ENCODE results near the gene EYA2. TPM values are rescaled to one million over a fixed set of nuclear protein-coding genes. Genes with fewer than 3 reads are reported as not detected.

Gene EYA2
- total and polyA plus RNA-seq, 2 of the 4 experiments (the other 2 are of a cell fraction), result 2.3 to 5.4 TPM

- H2BK20ac ChIP-seq (ENCODE audit: low read depth, low read length), result no peak overlapping the region
- BruUV-seq (replicated peaks), result no TSS peak
- H3K4me3 ChIP-seq (ENCODE audit: insufficient read depth, low read depth, low read length), result no peak overlapping the region
- H2AK9ac ChIP-seq (replicated peaks; ENCODE audit: low read depth, low read length, poor library complexity), result no peak overlapping the region
- POLR2A ChIA-PET (ENCODE audit: unreplicated experiment), result no interaction called here
- H2BK120ac ChIP-seq (ENCODE audit: low read depth, low read length), result no peak overlapping the region
- no peak overlapping the region for H4K8ac ChIP-seq (ENCODE audit: low read depth in 2 of 2, low read length in 2 of 2)
- H3K27ac ChIP-seq (ENCODE audit: insufficient read depth, low read length), result no peak overlapping the region
- ATAC-seq (ENCODE audit: low read depth) (no peak), DNase-seq (no peak)
- no peak overlapping the region for H3K4ac ChIP-seq (ENCODE audit: low read depth, low read length)
- no peak overlapping the region for H2BK5ac ChIP-seq (ENCODE audit: low read depth, low read length, poor library complexity, severe bottlenecking)
- no peak overlapping the region for H3K9ac ChIP-seq (ENCODE audit: low read depth, low read length)
- H3K4me2 ChIP-seq (ENCODE audit: low read depth, low read length), result no peak overlapping the region
- H3K56ac ChIP-seq (ENCODE audit: extremely low read depth, insufficient read depth, low read length), result no peak overlapping the region
- no peaks in the 10 kb centered on the region for H3K9me1 ChIP-seq (ENCODE audit: insufficient read depth, low read length)
- no peaks in the 10 kb centered on the region for H3K36me3 ChIP-seq (ENCODE audit: control insufficient read depth, insufficient read depth, low read length)
- H2AFZ ChIP-seq (replicated peaks; ENCODE audit: low read length, poor library complexity), result no peak overlapping the region
- H4K91ac ChIP-seq (ENCODE audit: insufficient read depth, low read depth, low read length), result no peak overlapping the region
- 0 out of 2 replicates have a peak, but pooled peaks cover 2% of the 10 kb centered on the region for H3K4me1 ChIP-seq (ENCODE audit: control insufficient read depth, insufficient read depth, low read length)
- TF ChIP-seq NFE2L2 (IDR thresholded peaks at IDR 0.05; ENCODE audit: low read depth, low read length) (no peak), RCOR1 (IDR thresholded peaks at IDR 0.05; ENCODE audit: insufficient replicate concordance, low read length) (no peak), RAD21 (IDR thresholded peaks at IDR 0.05; ENCODE audit: low read length) (no peak), RFX5 (IDR thresholded peaks at IDR 0.05; ENCODE audit: low read depth, low read length) (no peak), USF2 (IDR thresholded peaks at IDR 0.05; ENCODE audit: low read depth, low read length) (no peak), CEBPB (IDR thresholded peaks at IDR 0.05; ENCODE audit: low read depth, low read length) (no peak), MXI1 (IDR thresholded peaks at IDR 0.05; ENCODE audit: borderline replicate concordance, low read depth, low read length) (no peak), CTCF (conservative IDR thresholded peaks at IDR 0.05; ENCODE audit: low read depth, low read length) (no peak), MAFK (IDR thresholded peaks at IDR 0.05; ENCODE audit: low read depth, low read length) (no peak), MAZ (IDR thresholded peaks at IDR 0.05; ENCODE audit: borderline replicate concordance, low read depth, low read length) (no peak), CHD1 (IDR thresholded peaks at IDR 0.05; ENCODE audit: low read depth, low read length) (no peak), FOS (IDR thresholded peaks at IDR 0.05; ENCODE audit: low read depth, low read length) (no peak), SMC3 (IDR thresholded peaks at IDR 0.05; ENCODE audit: low read depth, low read length) (no peak)
- TF ChIP-seq, protein P1, sequence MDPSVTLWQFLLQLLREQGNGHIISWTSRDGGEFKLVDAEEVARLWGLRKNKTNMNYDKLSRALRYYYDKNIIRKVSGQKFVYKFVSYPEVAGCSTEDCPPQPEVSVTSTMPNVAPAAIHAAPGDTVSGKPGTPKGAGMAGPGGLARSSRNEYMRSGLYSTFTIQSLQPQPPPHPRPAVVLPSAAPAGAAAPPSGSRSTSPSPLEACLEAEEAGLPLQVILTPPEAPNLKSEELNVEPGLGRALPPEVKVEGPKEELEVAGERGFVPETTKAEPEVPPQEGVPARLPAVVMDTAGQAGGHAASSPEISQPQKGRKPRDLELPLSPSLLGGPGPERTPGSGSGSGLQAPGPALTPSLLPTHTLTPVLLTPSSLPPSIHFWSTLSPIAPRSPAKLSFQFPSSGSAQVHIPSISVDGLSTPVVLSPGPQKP (IDR thresholded peaks at IDR 0.05; ENCODE audit: borderline replicate concordance, low read depth, low read length), result no peak
- no peak overlapping the region for H3K18ac ChIP-seq (ENCODE audit: low read depth, low read length)
- no peaks in the 10 kb centered on the region for H4K20me1 ChIP-seq (ENCODE audit: insufficient read depth, low read length)
- H2BK15ac ChIP-seq (ENCODE audit: low read depth, low read length), result no peak overlapping the region
- H3K23ac ChIP-seq (ENCODE audit: low read depth, low read length), result no peak overlapping the region
- 75% methylated on average over 6 of the region's 16 CpGs; no CpG with 5 or more reads in 1 of the 2 experiments for WGBS, 2 experiments (ENCODE audit: extremely low coverage in 2 of 2, insufficient read length in 1 of 2)
- H4K5ac ChIP-seq (ENCODE audit: low read depth, low read length), result no peak overlapping the region
- CTCF ChIA-PET, result no interaction called here
- H3K79me1 ChIP-seq (ENCODE audit: low read depth in 1 of 2, low read length in 2 of 2), result peaks cover 3% of the 10 kb centered on the region in 2 experiments; a peak in 1 of 4 replicates
- H2AK5ac ChIP-seq (ENCODE audit: low read depth, low read length), result no peak overlapping the region
- no peaks in the 10 kb centered on the region for H3K9me3 ChIP-seq (ENCODE audit: control insufficient read depth, insufficient read depth, low read length)
- in situ Hi-C loops (cut with MboI; ENCODE audit: low sequenced_read_pairs) (no loop called here), intact Hi-C loops (cut with micrococcal nuclease) (loop anchor here (5.0 to 10.0 kb wide), 2 partner anchors 127 to 140 kb away; no protein-coding TSS in a partner anchor), dilution Hi-C loops (cut with HindIII; ENCODE audit: low sequenced_read_pairs, unreplicated experiment) (no loop called here)
- H3K27me3 ChIP-seq (ENCODE audit: control insufficient read depth, insufficient read depth, low read length), result no peaks in the 10 kb centered on the region
- H3K14ac ChIP-seq (replicated peaks; ENCODE audit: low read depth, low read length), result no peak overlapping the region
Observed at GRCh38 chr20:46897328-46897880, 2.8 kb downstream of the EYA2 start.

Measured in IMR-90 (cell line).